ENCODE results near the gene HSPA1A. TPM values are rescaled to one million over a fixed set of nuclear protein-coding genes. Genes with fewer than 3 reads are reported as not detected.
"Not testable (repeated sequence)": the region's sequence is repeated elsewhere in the genome, so short reads cannot be mapped to it uniquely, and the experiment has no call there.

HSPA1A gene
- polyA plus RNA-seq, 3 donors from 2014 or later, result 9.7 to 81.3 (median 22.5) TPM

GRCh38 chr6:31826793-31827285 lies 11.5 kb downstream of the HSPA1A start:
- no peak for DNase-seq
- Mint-ChIP-seq H3K9me3 (no peaks in the 10 kb centered on the region), H3K4me1 (peaks cover 49 to 54% of the 10 kb centered on the region in 2 donors), H3K36me3 (no peaks in the 10 kb centered on the region), H3K27ac (peak overlapping the region; percentile 91 to 99 (median 96)), H3K4me3 (peak overlapping the region; percentile 92 to 94 (median 93)), H3K27me3 (ENCODE audit: low read depth in 3 of 3) (peaks cover 2 to 5% (median 5%) of the 10 kb centered on the region in 3 donors)

- peak; percentile 82 to 84 (median 83) for DNase-seq
- H3K36me3 Mint-ChIP-seq, result no peaks in the 10 kb centered on the region
- peak within 1 kb of the TSS; percentile 92 to 94 (median 93) for H3K4me3 Mint-ChIP-seq
- H3K27ac Mint-ChIP-seq, result peak within 1 kb of the TSS; percentile 91 to 99 (median 96)
- H3K4me1 Mint-ChIP-seq, result peaks cover 43 to 48% of the 10 kb centered on the region in 2 donors
- peaks cover 2 to 5% (median 5%) of the 10 kb centered on the region in 3 donors for H3K27me3 Mint-ChIP-seq (ENCODE audit: low read depth in 3 of 3)
- H3K9me3 Mint-ChIP-seq, result no peaks in the 10 kb centered on the region
Observed at GRCh38 chr6:31827286-31828079, 12.1 kb downstream of the HSPA1A start, which contains the start of gene HSPA1B. HSPA1B (plus strand) TSS chr6:31827738; CDS start chr6:31827951, 213 bp downstream.

- peaks cover 48% of the 10 kb centered on the region in 2 donors for H3K4me1 Mint-ChIP-seq
- no peaks in the 10 kb centered on the region for H3K9me3 Mint-ChIP-seq
- peak; percentile 53 to 56 (median 55) for DNase-seq
- peak overlapping the region; percentile 86 to 95 (median 87) for H3K4me3 Mint-ChIP-seq
- H3K36me3 Mint-ChIP-seq, result no peaks in the 10 kb centered on the region
- peak overlapping the region; percentile 76 to 93 (median 92) for H3K27ac Mint-ChIP-seq
- H3K27me3 Mint-ChIP-seq (ENCODE audit: low read depth in 3 of 3), result peaks cover 4 to 7% (median 5%) of the 10 kb centered on the region in 3 donors
Observed at GRCh38 chr6:31829633-31830283, 14.4 kb downstream of the HSPA1A start.

- Mint-ChIP-seq H3K27me3 (ENCODE audit: low read depth in 3 of 3) (peaks cover 5 to 11% (median 10%) of the 10 kb centered on the region in 3 donors), H3K36me3 (no peaks in the 10 kb centered on the region), H3K4me1 (peaks cover 50 to 52% of the 10 kb centered on the region in 2 donors), H3K9me3 (no peaks in the 10 kb centered on the region), H3K27ac (peak overlapping the region; percentile 76 to 93 (median 87)), H3K4me3 (peak overlapping the region; percentile 86 to 95 (median 87))
- no peak for DNase-seq
Observed at GRCh38 chr6:31830886-31831335, 15.6 kb downstream of the HSPA1A start.

GRCh38 chr6:31831350-31832215 lies 16.2 kb downstream of the HSPA1A start:
- no peaks in the 10 kb centered on the region for H3K9me3 Mint-ChIP-seq
- peak overlapping the region in 4 of 5 donors; percentile 86 to 95 (median 90) for H3K4me3 Mint-ChIP-seq
- peaks cover 0 to under 1% (median under 1%) of the 10 kb centered on the region in 3 donors for H3K36me3 Mint-ChIP-seq
- H3K27ac Mint-ChIP-seq, result peak overlapping the region in 1 of 6 donors; percentile 76
- DNase-seq, result no peak
- peaks cover 10 to 11% (median 10%) of the 10 kb centered on the region in 3 donors for H3K27me3 Mint-ChIP-seq (ENCODE audit: low read depth in 3 of 3)
- peaks cover 51 to 56% of the 10 kb centered on the region in 2 donors for H3K4me1 Mint-ChIP-seq

- peak; percentile 79 to 83 (median 81) for DNase-seq
Observed at GRCh38 chr6:31834367-31835250, 19.3 kb downstream of the HSPA1A start.

GRCh38 chr6:31836047-31836473 lies 20.7 kb downstream of the HSPA1A start:
- Mint-ChIP-seq H3K36me3 (peaks cover 9 to 29% (median 18%) of the 10 kb centered on the region in 3 donors), H3K27me3 (ENCODE audit: low read depth in 3 of 3) (peaks cover 6 to 9% (median 8%) of the 10 kb centered on the region in 3 donors), H3K27ac (peak overlapping the region; percentile 96 to 100 (median 99)), H3K9me3 (no peaks in the 10 kb centered on the region), H3K4me1 (peaks cover 44 to 49% of the 10 kb centered on the region in 2 donors), H3K4me3 (peak overlapping the region; percentile 89 to 99 (median 95))
- DNase-seq, result no peak

More at GRCh38 chr6:31834367-31835250, 19.3 kb downstream of the HSPA1A start:
- Mint-ChIP-seq H3K4me1 (peaks cover 58 to 62% of the 10 kb centered on the region in 2 donors), H3K27ac (peak overlapping the region; percentile 96 to 100 (median 99)), H3K9me3 (no peaks in the 10 kb centered on the region), H3K4me3 (peak overlapping the region; percentile 89 to 99 (median 95)), H3K36me3 (peaks cover 9 to 20% (median 14%) of the 10 kb centered on the region in 3 donors), H3K27me3 (ENCODE audit: low read depth in 3 of 3) (peaks cover 6 to 10% (median 9%) of the 10 kb centered on the region in 3 donors)

GRCh38 chr6:31836474-31837368 lies 21.4 kb downstream of the HSPA1A start:
- Mint-ChIP-seq H3K4me1 (peaks cover 42 to 46% of the 10 kb centered on the region in 2 donors), H3K27me3 (ENCODE audit: low read depth in 3 of 3) (peaks cover 6 to 9% (median 6%) of the 10 kb centered on the region in 3 donors), H3K4me3 (peak overlapping the region; percentile 89 to 99 (median 95)), H3K27ac (peak overlapping the region; percentile 96 to 100 (median 99)), H3K36me3 (peaks cover 9 to 29% (median 18%) of the 10 kb centered on the region in 3 donors), H3K9me3 (no peaks in the 10 kb centered on the region)
- no peak for DNase-seq

- no peak for DNase-seq
- peak overlapping the region; percentile 71 to 100 (median 98) for H3K27ac Mint-ChIP-seq
- H3K4me3 Mint-ChIP-seq, result peak overlapping the region; percentile 45 to 96 (median 90)
- peaks cover 42 to 46% of the 10 kb centered on the region in 2 donors for H3K4me1 Mint-ChIP-seq
- H3K36me3 Mint-ChIP-seq, result peaks cover 9 to 29% (median 18%) of the 10 kb centered on the region in 3 donors
- no peaks in the 10 kb centered on the region for H3K9me3 Mint-ChIP-seq
- H3K27me3 Mint-ChIP-seq (ENCODE audit: low read depth in 3 of 3), result peaks cover 6 to 9% (median 7%) of the 10 kb centered on the region in 3 donors
Observed at GRCh38 chr6:31837369-31838113, 22.2 kb downstream of the HSPA1A start.

- H3K4me3 Mint-ChIP-seq; H3K9me3 Mint-ChIP-seq; DNase-seq; H3K27me3 Mint-ChIP-seq (ENCODE audit: low read depth in 3 of 3): not testable (repeated sequence)
- peak overlapping the region in 3 of 6 donors; percentile 10 to 100 (median 96) for H3K27ac Mint-ChIP-seq
- H3K4me1 Mint-ChIP-seq, result peaks cover 42 to 46% of the 10 kb centered on the region in 2 donors
- peaks cover 9 to 29% (median 18%) of the 10 kb centered on the region in 3 donors for H3K36me3 Mint-ChIP-seq
Observed at GRCh38 chr6:31838114-31838553, 22.8 kb downstream of the HSPA1A start.
